Heart right ventricle (tissue), 16 donors: ENCODE results near the gene RADIL. TPM values are rescaled to one million over a fixed set of nuclear protein-coding genes. Genes with fewer than 3 reads are reported as not detected.

Experiments
- ATAC-seq, 8 donors: fragments of 200-7000 bp; cut with Tn5 transposase; one replicate each; pipeline ENCODE4 v1.9.1; 2020; ENCODE audit warnings: mild to moderate bottlenecking in 8 of 8, moderate library complexity in 8 of 8, moderate number of reproducible peaks in 1 of 8
- DNase-seq, 2 donors: peaks; one replicate each; pipeline ENCODE4 v3.0.0-alpha.2; 2020
- H3K27ac ChIP-seq, 10 donors: fragments of 200-600 bp; sonication (generic) in 2 of 10; one replicate each; pipeline versions ENCODE4 v1.5.0 to v1.8.0; 2020 to 2022; ENCODE audit warnings: mild to moderate bottlenecking in 3 of 10
- H3K27me3 ChIP-seq, 7 donors: fragments of 200-600 bp; one replicate each; pipeline ENCODE4 v1.8.0; 2021 to 2022; ENCODE audit warnings: mild to moderate bottlenecking in 2 of 7
- H3K36me3 ChIP-seq, 9 donors: fragments of 200-600 bp; sonication (generic) in 1 of 9; one replicate each; pipeline versions ENCODE4 v1.5.0 to v1.8.0; 2020 to 2022; ENCODE audit warnings: mild to moderate bottlenecking in 2 of 9
- H3K4me1 ChIP-seq, 9 donors: fragments of 200-600 bp; sonication (generic) in 1 of 9; one replicate each; pipeline versions ENCODE4 v1.5.0 to v1.8.0; 2020 to 2022; ENCODE audit warnings: mild to moderate bottlenecking in 4 of 9
- H3K4me3 ChIP-seq, 10 donors: fragments of 200-600 bp; sonication (generic) in 2 of 10; one replicate each; pipeline versions ENCODE4 v1.5.0 to v1.8.0; 2020 to 2022; ENCODE audit warnings: mild to moderate bottlenecking in 7 of 10, moderate library complexity in 2 of 10
- H3K9me3 ChIP-seq, 11 donors: fragments of 200-600 bp in 10 of 11; sonication (generic) in 2 of 11; one replicate each; pipeline versions ENCODE4 v1.5.0 to v1.8.0; 2013 to 2022; ENCODE audit warnings: mild to moderate bottlenecking in 2 of 11, control low read depth in 1 of 11, moderate library complexity in 1 of 11
- CTCF ChIP-seq, 9 donors: fragments of 200-600 bp; sonication (generic) in 2 of 9; IDR thresholded peaks; one replicate each; pipeline versions ENCODE4 v1.5.0 to v1.8.0; 2021 to 2022; ENCODE audit warnings: antibody characterized with exemption in 9 of 9, mild to moderate bottlenecking in 5 of 9, moderate library complexity in 1 of 9
- WGBS, 2 donors: extraction: QIAGEN DNeasy Blood & Tissue Kit; methylation state at CpG; one replicate each; pipeline ENCODE4 v1.1.7; 2013; ENCODE audit warnings: inconsistent platforms in 1 of 2; 5-methylcytosine and 5-hydroxymethylcytosine counted together
- intact Hi-C, 10 donors: fragments of 100-400 bp; cut with DNase I; formaldehyde crosslinking; loops; one replicate each; pipeline versions ENCODE4 v1.11.1 to v1.14.2; 2022
- polyA plus RNA-seq, 2 donors: library from polyadenylated mRNA; stranded (reverse); fragments of 200-250 nt; gene quantifications; one replicate each; pipeline ENCODE4 v1.2.3, GENCODE V29; 2013
- total RNA-seq, 10 donors: library from RNA; stranded (reverse); fragmentation: NEBNext Ultra II Directional in 3 of 10; extraction: Animal tissue kit (Norgen Biotek cat#: 25700) in 3 of 10; gene quantifications; one replicate each; pipeline versions ENCODE4 v1.2.1 to v1.2.4, GENCODE V29; 2021 to 2023
- donor health status: Arrhythmogenic right ventricular cardiomyopathy.
- donor health status: ischemic (EF 13 %, LVEDD 7.1; RV severe dilation, severe dysfunction).
- donor health status: healthy with polysubstance abuse.
- donor health status: DM: no; HTN: yes; CAD: no.
- donor health status: DM: no; HTN: no; CAD: no.
- donor health status: ischemic (EF 25% LVEDD 6.9; RV normal size, moderate dysfunction).
- donor health status: ischemic (EF 25% LVEDD 5.7; RV mildly dilated, moderate dysfunction).
- donor health status: healthy.
- donor health status: DM: yes; HTN: yes; CAD: no.
- donor health status: Ischemic cardiomyopathy.
- donor health status: ischemic (EF 35%, LVEDD 5.7; RV mildly dilated, moderate dysfunction).
- donor health status: nonischemic (EF 11% LVEDD 7.7; RV severe dilation, severe dysfunction).
- donor health status: DM: yes; HTN: yes; CAD: no.
- donor health status: PGD.
- donor health status: ischemic (EF 29% LVEDD 5.4; RV normal size, mild dysfunction).
- donor health status: nonischemic (EF 23%, LVEDD 6.1; RV moderate dilation, normal function).

RADIL gene
- total and polyA plus RNA-seq, 12 donors: 1.2 to 6.6 (median 3.8) TPM

- 92 to 95% methylated on average over 26 of the region's 26 CpGs for WGBS, 2 donors
- Histone ChIP-seq H3K27ac (no peak overlapping the region), H3K27me3 (no peaks in the 10 kb centered on the region), H3K4me3 (no peak overlapping the region), H3K4me1 (peaks cover 3 to 37% (median 19%) of the 10 kb centered on the region in 9 donors), H3K36me3 (peaks cover 0 to 19% (median 0%) of the 10 kb centered on the region in 9 donors), H3K9me3 (peaks cover 0 to 4% (median 0%) of the 10 kb centered on the region in 11 donors)
- intact Hi-C loops: no loop called here
- TF ChIP-seq CTCF (IDR thresholded peaks at IDR 0.05): no peak
- ATAC-seq (no peak), DNase-seq (no peak)
Observed at GRCh38 chr7:4816419-4817080, 67.0 kb downstream of the RADIL start.

DNA sequence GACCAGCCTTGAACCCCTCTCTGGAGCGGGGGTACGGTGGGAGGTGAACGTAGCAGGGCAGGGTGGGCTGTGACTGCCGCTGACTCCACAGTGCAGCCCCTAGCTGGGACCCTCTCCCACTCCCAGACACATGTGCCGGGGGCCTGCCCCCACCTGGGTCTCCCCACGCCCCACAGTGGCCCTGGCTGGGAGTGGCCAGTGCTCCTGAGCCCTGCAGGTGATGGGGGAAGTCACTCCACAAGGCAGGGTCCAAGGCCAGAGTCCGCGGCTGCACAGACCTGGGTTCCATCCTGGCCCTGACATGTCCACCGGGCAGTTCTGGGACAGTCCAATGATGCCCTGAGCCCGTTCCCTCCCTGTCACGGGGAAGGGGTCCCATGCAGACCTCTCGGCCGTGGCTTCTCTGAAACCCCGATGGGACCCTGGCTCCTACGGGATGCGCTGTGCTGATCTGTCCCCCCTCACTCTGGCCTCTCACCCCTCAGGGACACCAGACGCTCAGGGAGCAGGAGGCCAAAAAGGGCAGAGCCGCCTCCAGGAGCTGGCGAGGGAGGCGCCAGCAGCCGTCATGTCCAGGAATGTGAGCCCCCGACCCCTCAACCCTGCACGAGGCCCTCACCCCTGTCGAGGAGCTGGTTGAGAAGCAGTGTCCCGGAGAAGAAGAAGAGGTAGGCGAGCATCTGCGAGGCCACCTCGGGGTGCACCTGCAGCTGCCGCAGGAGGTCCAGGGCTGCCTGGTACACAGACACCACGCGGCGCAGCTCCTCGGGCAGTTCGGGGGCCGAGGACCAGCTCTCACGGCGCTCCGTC, 67.7 kb downstream of the RADIL start:
- Histone ChIP-seq H3K4me1 (peaks cover 3 to 30% (median 14%) of the 10 kb centered on the region in 9 donors), H3K36me3 (peaks cover 0 to 19% (median 0%) of the 10 kb centered on the region in 9 donors), H3K4me3 (no peak overlapping the region), H3K27me3 (peaks cover 0 to under 1% (median 0%) of the 10 kb centered on the region in 7 donors), H3K9me3 (peaks cover 0 to 4% (median 0%) of the 10 kb centered on the region in 11 donors), H3K27ac (no peak overlapping the region)
- no peak for ATAC-seq
- WGBS, 2 donors: 93 to 94% methylated on average over 38 of the region's 38 CpGs
- TF ChIP-seq CTCF (IDR thresholded peaks at IDR 0.05): no peak
- intact Hi-C loops: no loop called here
- DNase-seq: no peak

DNA sequence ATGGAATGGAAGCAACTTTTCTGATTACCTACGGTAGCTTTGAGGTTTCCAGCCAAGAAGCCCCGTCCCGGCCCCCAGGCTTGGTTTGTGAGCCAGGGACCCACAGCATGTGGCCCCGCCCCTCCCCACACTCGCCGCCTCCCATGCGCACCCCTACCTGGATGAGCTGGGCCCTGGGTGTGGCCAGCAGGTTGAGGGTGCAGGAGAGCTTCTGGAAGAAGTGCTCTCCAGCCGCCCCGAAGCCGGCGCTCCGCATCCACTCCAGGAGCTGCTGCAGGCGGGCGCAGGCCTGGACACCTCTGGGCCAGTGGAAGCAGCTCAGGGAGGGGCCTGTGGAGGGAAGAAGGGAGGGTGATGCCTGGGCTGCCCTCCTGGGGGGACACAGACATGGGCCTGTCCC, 68.4 kb downstream of the RADIL start:
- Histone ChIP-seq H3K36me3 (peaks cover 0 to 25% (median 0%) of the 10 kb centered on the region in 9 donors), H3K27ac (no peak overlapping the region), H3K9me3 (peaks cover 0 to 4% (median 0%) of the 10 kb centered on the region in 11 donors), H3K4me1 (peaks cover 1 to 23% (median 7%) of the 10 kb centered on the region in 9 donors), H3K4me3 (no peak overlapping the region), H3K27me3 (peaks cover 0 to 7% (median 0%) of the 10 kb centered on the region in 7 donors)
- TF ChIP-seq CTCF (IDR thresholded peaks at IDR 0.05): no peak
- ATAC-seq (no peak), DNase-seq (no peak)
- intact Hi-C loops: no loop called here
- 97% methylated on average over 14 of the region's 14 CpGs for WGBS, 2 donors

DNA sequence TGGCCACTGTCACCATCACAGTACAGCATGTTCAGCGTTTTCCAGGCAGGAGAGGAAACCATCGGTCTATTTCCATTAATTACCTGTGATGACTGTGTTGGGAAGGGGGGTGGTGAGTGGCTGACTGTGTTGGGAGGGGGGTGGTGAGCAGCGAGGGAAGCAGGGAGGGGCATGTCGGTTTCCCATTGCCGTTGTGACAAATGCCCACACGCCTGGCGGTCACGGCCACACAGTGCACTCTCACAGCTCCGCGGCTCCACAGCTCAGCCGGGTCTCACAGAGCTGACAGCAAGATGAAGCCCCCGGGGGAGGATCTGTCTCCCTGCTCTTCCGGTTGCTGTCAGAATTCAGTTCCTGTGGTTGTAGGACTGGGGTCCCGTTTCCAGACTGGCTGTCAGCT, 69.1 kb downstream of the RADIL start:
- WGBS, 2 donors: 81 to 83% methylated on average over 14 of the region's 14 CpGs
- intact Hi-C loops: no loop called here

More for the DNA sequence above, 69.1 kb downstream of the RADIL start:
- H3K9me3 ChIP-seq: peaks cover 0 to 4% (median 0%) of the 10 kb centered on the region in 11 donors
- H3K36me3 ChIP-seq: peaks cover 0 to 32% (median 0%) of the 10 kb centered on the region in 9 donors
- no peak for TF ChIP-seq CTCF (IDR thresholded peaks at IDR 0.05)
- H3K4me1 ChIP-seq: peaks cover 0 to 21% (median 4%) of the 10 kb centered on the region in 9 donors
- no peak for ATAC-seq
- no peak overlapping the region for H3K4me3 ChIP-seq
- DNase-seq: no peak
- H3K27ac ChIP-seq: no peak overlapping the region
- peaks cover 0 to 14% (median 0%) of the 10 kb centered on the region in 7 donors for H3K27me3 ChIP-seq
